Measurements from ENCODE around the gene GTF3C1. TPM values are rescaled to one million over a fixed set of nuclear protein-coding genes. Genes with fewer than 3 reads are reported as not detected.
A peak's percentile ranks its signal among the peaks of the same experiment; 100 is the strongest.
"Not testable (repeated sequence)": the region's sequence is repeated elsewhere in the genome, so short reads cannot be mapped to it uniquely, and the experiment has no call there.

GTF3C1 gene
- polyA plus RNA-seq, 1 donor: 90.1 TPM

GRCh38 chr16:27464626-27465482, 84.9 kb downstream of the GTF3C1 start:
- no peak for DNase-seq

DNA sequence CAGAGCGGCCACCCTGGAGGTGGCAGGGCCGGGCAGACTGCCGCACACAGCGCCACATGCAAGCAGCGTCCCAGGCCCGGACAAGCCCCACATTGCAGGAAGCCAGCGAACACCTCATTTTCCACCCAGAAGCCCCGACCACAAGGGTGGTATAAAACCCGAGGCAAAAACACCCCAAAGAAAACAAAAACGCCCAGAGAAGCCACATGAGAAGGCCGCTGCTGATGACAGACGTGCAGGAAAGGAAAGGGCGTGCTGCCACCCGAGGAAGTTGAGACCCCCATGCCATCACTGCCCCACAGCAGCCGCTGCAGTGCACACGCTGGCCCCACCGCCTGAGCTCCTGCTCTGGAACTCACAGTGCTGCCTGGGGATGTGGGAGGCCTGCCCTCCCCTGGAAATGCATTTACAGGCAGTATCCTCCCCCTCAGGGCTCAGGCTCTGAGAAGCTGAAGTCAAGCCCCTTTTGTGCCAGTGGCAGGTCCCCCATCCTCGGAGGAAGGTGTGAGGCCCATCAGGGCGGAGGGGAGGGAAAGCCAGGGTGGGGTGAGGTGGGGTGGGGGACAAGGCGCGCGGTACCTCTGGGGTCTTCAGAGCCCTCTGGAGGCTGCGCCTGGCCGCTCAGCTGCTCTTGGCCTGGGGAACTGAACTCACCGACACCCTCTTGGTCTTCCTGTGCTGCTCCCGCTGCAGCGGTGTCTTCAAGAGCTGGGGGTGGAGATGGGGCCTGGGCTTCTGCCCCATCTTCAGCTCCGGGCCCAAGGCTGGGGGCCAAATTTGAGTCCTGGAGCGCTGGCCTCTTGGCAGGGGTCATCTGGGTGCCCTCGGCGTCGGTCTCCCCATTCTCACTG, 85.7 kb downstream of the GTF3C1 start:
- DNase-seq: no peak

GRCh38 chr16:27462846-27463682, 86.6 kb downstream of the GTF3C1 start:
- no peak for DNase-seq

- no peak for DNase-seq
Measured at GRCh38 chr16:27462200-27462845, 87.4 kb downstream of the GTF3C1 start.

- peak; percentile 56 for DNase-seq
Measured at GRCh38 chr16:27461483-27462171, 88.1 kb downstream of the GTF3C1 start.

GRCh38 chr16:27460663-27461482, 88.8 kb downstream of the GTF3C1 start:
- DNase-seq: no peak

DNA sequence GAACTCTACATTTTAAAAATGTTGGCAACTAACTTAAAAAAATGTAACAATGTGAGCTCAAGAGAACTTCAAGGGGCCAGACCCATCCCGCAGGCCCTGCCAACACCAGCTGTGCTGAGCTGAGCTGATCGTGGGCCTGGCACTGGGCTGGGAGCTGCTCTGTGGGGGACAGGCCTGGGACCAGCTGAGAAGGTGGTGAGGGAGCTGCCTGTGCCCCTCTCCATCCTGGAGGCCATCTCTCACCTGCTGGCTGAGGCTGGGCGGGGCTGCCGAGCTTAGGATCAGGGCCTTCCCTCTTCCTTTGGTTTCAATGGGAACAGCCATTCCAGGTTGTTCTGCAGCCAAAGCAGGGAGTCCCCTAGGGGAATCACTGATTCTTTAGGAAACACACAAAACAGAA, 89.5 kb downstream of the GTF3C1 start:
- DNase-seq: no peak

DNA sequence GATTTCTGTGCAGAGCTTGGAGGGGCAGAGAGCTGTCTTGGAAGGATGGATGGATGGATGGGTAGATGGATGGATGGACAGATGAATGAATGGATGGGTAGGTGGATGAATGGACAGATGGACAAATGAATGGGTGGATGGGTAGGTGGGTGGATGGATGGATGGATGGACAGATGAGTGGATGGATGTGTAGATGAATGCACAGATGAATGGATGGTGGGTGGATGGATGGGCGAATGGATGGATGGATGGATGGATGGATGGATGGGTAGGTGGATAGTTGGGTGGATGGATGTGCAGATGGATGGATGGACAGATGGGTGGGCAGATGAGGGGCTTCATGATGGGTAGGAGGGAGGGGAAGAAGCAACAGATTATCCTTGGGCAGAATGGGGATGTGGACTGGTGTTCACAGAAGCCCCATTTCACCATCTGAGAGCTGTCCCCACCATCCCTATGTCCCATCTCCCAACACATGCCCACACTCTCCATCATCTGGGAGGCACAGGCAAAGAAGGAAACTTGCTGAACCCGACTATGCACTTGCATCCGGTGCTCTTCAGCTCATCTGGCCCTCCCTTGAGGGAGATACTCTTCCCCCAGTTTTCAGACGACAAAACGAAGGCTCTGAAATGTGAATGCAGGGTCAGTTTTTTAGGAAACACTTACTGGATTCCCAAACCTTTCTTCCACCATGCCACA, 90.6 kb downstream of the GTF3C1 start:
- no peak for DNase-seq

- no peak for DNase-seq
Measured at GRCh38 chr16:27458258-27458657, 91.5 kb downstream of the GTF3C1 start.

DNA sequence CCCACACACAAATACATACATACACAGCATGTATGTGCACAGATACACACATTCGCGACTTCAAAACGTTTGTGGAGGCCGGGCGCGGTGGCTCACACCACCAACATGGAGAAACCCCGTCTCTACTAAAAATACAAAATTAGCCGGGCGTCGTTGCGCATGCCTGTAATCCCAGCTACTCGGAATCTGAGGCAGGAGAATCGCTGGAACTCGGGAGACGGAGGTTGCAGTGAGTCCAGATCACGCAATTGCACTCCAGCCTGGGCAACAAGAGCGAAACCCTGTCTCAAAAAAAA, 92.2 kb downstream of the GTF3C1 start:
- not testable (repeated sequence) for DNase-seq

GRCh38 chr16:27455700-27456099, 94.0 kb downstream of the GTF3C1 start:
- DNase-seq: no peak

DNA sequence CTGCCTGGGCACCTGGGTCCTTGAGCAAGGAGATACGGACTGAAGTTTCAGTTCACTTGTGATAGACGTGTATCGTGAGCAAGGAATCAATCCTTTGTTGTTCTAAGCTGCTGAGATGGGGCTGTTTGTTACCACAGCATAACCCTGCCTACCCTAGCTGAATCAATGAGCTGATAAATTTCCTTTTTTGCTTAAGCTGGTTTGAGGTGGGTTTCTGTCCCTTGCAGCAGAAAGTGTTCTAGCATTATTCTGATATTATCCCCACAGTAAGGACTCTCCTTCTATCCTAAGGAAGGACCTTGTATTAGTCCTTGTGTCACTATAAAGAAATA, 96.3 kb downstream of the GTF3C1 start:
- no peak for DNase-seq

DNA sequence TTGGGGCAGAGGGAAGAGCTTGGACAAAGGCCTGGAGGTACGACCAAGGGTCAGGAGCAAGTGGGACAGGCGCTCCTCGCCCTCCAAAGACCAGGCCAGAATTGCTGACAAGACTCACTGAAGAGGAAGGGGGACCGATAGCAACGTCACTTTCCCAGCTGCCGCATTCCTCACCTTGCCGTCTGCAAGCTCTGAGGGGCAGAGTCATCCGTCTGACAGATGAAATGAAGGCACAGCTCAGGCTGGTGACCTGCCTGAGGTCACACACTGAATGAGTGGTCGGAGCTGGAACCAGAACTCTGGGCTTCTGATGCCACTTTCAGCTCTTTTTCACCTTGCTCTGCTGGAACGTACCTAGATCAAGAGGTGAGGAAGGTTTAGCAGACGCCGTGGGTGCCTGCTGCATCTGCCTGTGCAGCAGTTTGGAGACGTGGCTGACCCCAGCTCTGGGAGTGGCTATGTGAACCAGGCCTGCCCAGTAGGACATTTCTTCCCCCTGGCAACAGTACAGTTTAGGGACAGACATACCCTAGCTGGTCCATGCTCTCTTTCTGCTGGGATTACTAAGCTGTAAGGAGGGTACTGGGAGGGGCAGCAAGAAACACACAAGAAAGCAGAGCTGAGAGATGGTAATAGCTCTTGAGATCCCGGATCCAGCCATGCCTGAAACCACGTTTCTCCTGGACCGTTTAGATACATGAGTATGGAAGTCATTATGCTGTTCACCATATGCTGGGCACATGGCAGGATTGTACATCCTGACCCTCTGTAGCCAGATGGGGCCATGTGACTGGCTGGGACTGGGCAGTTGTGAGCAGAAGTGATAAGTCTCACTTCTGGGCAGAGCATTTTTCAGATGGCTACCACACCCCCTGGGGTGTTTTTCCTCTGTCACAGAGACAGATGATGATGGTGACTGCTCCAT, 96.9 kb downstream of the GTF3C1 start:
- DNase-seq: no peak

GRCh38 chr16:27450196-27450549, 99.5 kb downstream of the GTF3C1 start:
- no peak for DNase-seq

DNA sequence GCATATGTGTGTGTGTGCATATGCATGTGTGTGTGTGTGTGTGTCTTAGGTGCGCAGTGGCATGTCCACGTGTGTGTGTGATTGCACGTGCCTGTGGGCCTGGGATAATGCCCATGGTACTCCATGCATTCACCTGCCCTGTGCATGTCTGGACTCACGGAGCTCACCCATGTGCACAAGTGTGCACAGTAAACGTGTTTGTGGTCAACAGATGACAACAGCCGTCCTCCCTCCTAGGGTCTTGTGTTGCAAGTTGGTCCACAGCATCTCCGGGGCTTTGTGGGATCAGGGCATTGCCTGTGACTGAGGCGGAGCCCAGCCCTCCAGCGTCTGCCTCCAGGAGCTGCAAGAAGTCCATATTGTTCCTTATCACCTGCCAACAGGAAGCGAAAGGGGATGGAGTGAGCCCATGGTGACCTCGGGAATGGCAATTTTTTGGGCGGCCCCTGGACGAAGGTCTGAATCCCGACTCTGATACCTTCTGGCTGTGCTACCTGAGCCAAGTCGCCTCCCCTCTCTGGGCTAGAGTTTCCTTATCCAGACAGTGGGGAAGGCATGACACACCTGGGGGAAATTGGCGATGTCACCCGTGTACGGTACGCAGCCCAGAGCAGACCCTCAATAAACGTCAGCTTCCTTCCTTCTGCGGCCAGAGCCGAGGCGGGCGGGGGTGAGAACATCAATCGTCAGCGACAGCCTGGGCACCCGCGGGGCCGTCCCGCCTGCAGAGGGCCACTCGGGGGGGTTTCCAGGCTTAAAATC, 100.1 kb downstream of the GTF3C1 start:
- DNase-seq: no peak

GRCh38 chr16:27448532-27449433, 100.9 kb downstream of the GTF3C1 start:
- no peak for DNase-seq

GRCh38 chr16:27447301-27447700, 102.4 kb downstream of the GTF3C1 start:
- no peak for DNase-seq

Measured in left kidney (tissue), 2 donors.